Measurements from ENCODE around the gene ITPRID1. TPM values are rescaled to one million over a fixed set of nuclear protein-coding genes. Genes with fewer than 3 reads are reported as not detected.

Gene ITPRID1
- total and polyA plus RNA-seq, 2 of the 13 experiments (the other 11 are each of a cell fraction or from before 2014, with no cell fraction given), result not detected

- Histone ChIP-seq H3K9ac (ENCODE audit: insufficient read depth, low read depth, low read length) (no peak overlapping the region), H2AFZ (ENCODE audit: low read length) (no peak overlapping the region), H3K27me3 (ENCODE audit: control insufficient read depth in 1 of 2, insufficient read depth in 2 of 2, low read length in 2 of 2) (no peaks in the 10 kb centered on the region), H3K4me3 (replicated peaks in 1 of 3; ENCODE audit: insufficient read depth in 1 of 3, low read depth in 2 of 3, low read length in 3 of 3) (no peak overlapping the region), H3K36me3 (replicated peaks in 1 of 2; ENCODE audit: control insufficient read depth in 1 of 2, insufficient read depth in 2 of 2, low read length in 2 of 2) (no peaks in the 10 kb centered on the region), H4K20me1 (ENCODE audit: insufficient read depth, low read length) (no peaks in the 10 kb centered on the region), H3K9me3 (ENCODE audit: low read length) (no peaks in the 10 kb centered on the region), H3K27ac (ENCODE audit: extremely low read length, insufficient read depth, low read length) (no peak overlapping the region), H3K4me1 (ENCODE audit: insufficient read depth, low read length) (no peaks in the 10 kb centered on the region), H3K4me2 (ENCODE audit: low read depth, low read length) (no peak overlapping the region), H3K79me2 (ENCODE audit: insufficient read depth, low read length) (no peaks in the 10 kb centered on the region)
- no peak for DNase-seq (ENCODE audit: low spot score)
- CTCF ChIA-PET (ENCODE audit: low intra/inter-chr PET ratio, low total read pairs), result no interaction called here
- ATAC-seq, result no peak
- TF ChIP-seq ZMYM2 (CRISPR knock-in tag; IDR thresholded peaks at IDR 0.05), result no peak
- TF ChIP-seq CEBPZ (IDR thresholded peaks at IDR 0.05; ENCODE audit: low read length), result no peak
- no peak for TF ChIP-seq SOX6 (IDR thresholded peaks at IDR 0.05)
- no peak for TF ChIP-seq SOX6 (CRISPR knock-in tag; IDR thresholded peaks at IDR 0.05)
- TF ChIP-seq DDIT3 (CRISPR knock-in tag; IDR thresholded peaks at IDR 0.05), result no peak
- no peak for TF ChIP-seq CEBPB (IDR thresholded peaks at IDR 0.05; ENCODE audit: borderline replicate concordance, low read depth, low read length)
- TF ChIP-seq ZNF614 (CRISPR knock-in tag; IDR thresholded peaks at IDR 0.05; ENCODE audit: borderline replicate concordance), result no peak
- TF ChIP-seq PLRG1 (conservative IDR thresholded peaks at IDR 0.05), result no peak
- TF ChIP-seq YEATS4 (CRISPR knock-in tag; IDR thresholded peaks at IDR 0.05; ENCODE audit: borderline replicate concordance), result no peak
- TF ChIP-seq CEBPG (CRISPR knock-in tag; IDR thresholded peaks at IDR 0.05), result no peak
- TF ChIP-seq DNMT1 (CRISPR knock-in tag; IDR thresholded peaks at IDR 0.05), result no peak
- TF ChIP-seq ZNF747 (CRISPR knock-in tag; IDR thresholded peaks at IDR 0.05; ENCODE audit: borderline replicate concordance), result no peak
- TF ChIP-seq ZNF749 (CRISPR knock-in tag; IDR thresholded peaks at IDR 0.05; ENCODE audit: borderline replicate concordance), result no peak
- no peak for TF ChIP-seq TFDP1 (CRISPR knock-in tag; IDR thresholded peaks at IDR 0.05; ENCODE audit: borderline replicate concordance)
- no peak for TF ChIP-seq TCF7 (IDR thresholded peaks at IDR 0.05; ENCODE audit: low read depth)
- TF ChIP-seq ATF7 (IDR thresholded peaks at IDR 0.05), result no peak
- TF ChIP-seq ATF7 (CRISPR knock-in tag; IDR thresholded peaks at IDR 0.05), result no peak
- TF ChIP-seq ATM (IDR thresholded peaks at IDR 0.05; ENCODE audit: borderline replicate concordance), result no peak
- TF ChIP-seq MZF1 (CRISPR knock-in tag; IDR thresholded peaks at IDR 0.05; ENCODE audit: borderline replicate concordance), result no peak
- 43% methylated on average over 21 of the region's 31 CpGs for WGBS (ENCODE audit: low lambda C conversion rate)
- POLR2A ChIA-PET, result no interaction called here
- in situ Hi-C loops (cut with HindIII; ENCODE audit: extremely low pct_ligation_motif_present, low pct_unique_long_range_greater_than_20kb), result no loop called here
- intact Hi-C loops (cut with micrococcal nuclease; ENCODE audit: unreplicated experiment), result no loop called here
- FAIRE-seq, result no peak
- no TSS peak for BruUV-seq (replicated peaks)
These were observed 3.6 kb downstream of the ITPRID1 start for GRCh38 chr7:31517513-31517912.

Measured in HepG2 (cell line).